Testis (tissue), 3 donors: ENCODE results near the gene FOXK2. TPM values are rescaled to one million over a fixed set of nuclear protein-coding genes. Genes with fewer than 3 reads are reported as not detected.

Experiments
- DNase-seq: peaks from one replicate; pipeline ENCODE4 v3.0.0-alpha.2; 2019
- H3K27ac ChIP-seq, 2 donors: fragments of 200-600 bp; sonication (generic); one replicate each; pipeline ENCODE4 v1.5.1; 2019
- H3K27me3 ChIP-seq: fragments of 200-600 bp; sonication (generic); one replicate; pipeline ENCODE4 v1.5.1; 2019
- H3K36me3 ChIP-seq: fragments of 200-600 bp; sonication (generic); one replicate; pipeline ENCODE4 v1.5.1; 2017; ENCODE audit warnings: low read depth; ENCODE audit errors: missing control alignments
- H3K4me1 ChIP-seq: fragments of 200-600 bp; sonication (generic); one replicate; pipeline ENCODE4 v1.5.1; 2019
- H3K4me3 ChIP-seq, 2 donors: fragments of 200-600 bp; sonication (generic); one replicate each; pipeline ENCODE4 v1.5.1; 2017 to 2019
- H3K9me3 ChIP-seq: fragments of 200-600 bp; sonication (generic); one replicate; pipeline ENCODE4 v1.5.1; 2017
- POLR2A ChIP-seq: fragments of 450-650 bp; IDR thresholded peaks from one replicate; pipeline ENCODE4 v1.6.1; 2017; ENCODE audit warnings: antibody characterized with exemption, mild to moderate bottlenecking, moderate library complexity
- WGBS, 2 donors: methylation state at CpG; one replicate each; pipeline ENCODE4 v1.1.5; 2018; 5-methylcytosine and 5-hydroxymethylcytosine counted together
- intact Hi-C: fragments of 100-400 bp; cut with DNase I; formaldehyde crosslinking; loops from one replicate; pipeline ENCODE4 v1.15.1; 2023; ENCODE audit warnings: low total_unique reads
- polyA plus RNA-seq: library from polyadenylated mRNA; stranded (reverse); fragments of 350-450 nt; fragmentation: Illumina TruSeq; extraction: RNeasy Lipid Tissue Mini Kit (QIAGEN cat#74804); gene quantifications from one replicate; pipeline ENCODE4 v1.2.3, GENCODE V29; 2014; ENCODE audit warnings: low read depth, low replicate concordance; ENCODE audit not compliant: insufficient read depth
- total RNA-seq, 2 donors: library from RNA; depleted of rRNA; stranded (reverse); fragments of >200 nt; gene quantifications; one replicate each; pipeline ENCODE4 v1.2.3, GENCODE V29; 2016
- TF ChIP-seq, protein P1 (sequence below), 3 experiments: fragments of 450-650 bp in 2 of 3; fragments of 200-600 bp in 1 of 3; sonication (generic) in 1 of 3; IDR thresholded peaks; one replicate each; pipeline ENCODE4 v1.5.1; 2016 to 2019; ENCODE audit warnings: antibody characterized with exemption in 3 of 3, mild to moderate bottlenecking in 2 of 3, moderate library complexity in 1 of 3

The FOXK2 gene
- total and polyA plus RNA-seq, 3 donors from 2014 or later = 85.8 to 95.1 (median 94.3) TPM

DNA sequence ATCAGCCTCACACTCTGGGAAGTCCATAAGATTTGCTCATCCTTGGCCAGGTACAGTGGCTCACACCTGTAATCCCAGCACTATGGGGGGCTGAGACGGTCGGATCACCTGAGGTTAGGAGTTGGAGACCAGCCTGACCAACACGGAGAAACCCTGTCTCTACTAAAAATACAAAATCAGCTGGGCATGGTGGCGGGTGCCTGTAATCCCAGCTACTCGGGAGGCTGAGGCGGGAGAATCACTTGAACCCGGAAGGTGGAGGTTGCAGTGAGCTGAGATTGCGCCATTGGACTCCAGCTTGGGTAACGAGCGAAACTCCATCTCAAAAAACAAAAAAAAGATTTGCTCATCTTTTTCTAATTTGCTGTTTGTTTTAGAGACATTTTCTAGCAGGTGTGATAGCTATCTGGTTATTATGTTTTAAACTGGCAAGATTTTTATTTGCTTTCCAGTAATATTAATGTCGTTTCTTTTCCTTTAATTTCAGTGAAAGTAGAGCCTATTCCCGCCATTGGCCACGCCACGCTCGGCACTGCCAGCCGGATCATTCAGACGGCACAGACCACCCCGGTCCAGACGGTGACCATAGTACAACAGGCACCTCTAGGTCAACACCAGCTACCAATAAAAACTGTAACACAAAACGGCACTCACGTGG lies 67.2 kb downstream of the FOXK2 start:
- H3K4me3 ChIP-seq = no peak overlapping the region
- no peaks in the 10 kb centered on the region for H3K27me3 ChIP-seq
- no peak overlapping the region for H3K27ac ChIP-seq
- peaks cover under 1% of the 10 kb centered on the region for H3K4me1 ChIP-seq
- 72 to 85% methylated on average over 21 of the region's 21 CpGs for WGBS, 2 donors
- H3K9me3 ChIP-seq = no peaks in the 10 kb centered on the region
- intact Hi-C loops = no loop called here
- TF ChIP-seq, protein P1, sequence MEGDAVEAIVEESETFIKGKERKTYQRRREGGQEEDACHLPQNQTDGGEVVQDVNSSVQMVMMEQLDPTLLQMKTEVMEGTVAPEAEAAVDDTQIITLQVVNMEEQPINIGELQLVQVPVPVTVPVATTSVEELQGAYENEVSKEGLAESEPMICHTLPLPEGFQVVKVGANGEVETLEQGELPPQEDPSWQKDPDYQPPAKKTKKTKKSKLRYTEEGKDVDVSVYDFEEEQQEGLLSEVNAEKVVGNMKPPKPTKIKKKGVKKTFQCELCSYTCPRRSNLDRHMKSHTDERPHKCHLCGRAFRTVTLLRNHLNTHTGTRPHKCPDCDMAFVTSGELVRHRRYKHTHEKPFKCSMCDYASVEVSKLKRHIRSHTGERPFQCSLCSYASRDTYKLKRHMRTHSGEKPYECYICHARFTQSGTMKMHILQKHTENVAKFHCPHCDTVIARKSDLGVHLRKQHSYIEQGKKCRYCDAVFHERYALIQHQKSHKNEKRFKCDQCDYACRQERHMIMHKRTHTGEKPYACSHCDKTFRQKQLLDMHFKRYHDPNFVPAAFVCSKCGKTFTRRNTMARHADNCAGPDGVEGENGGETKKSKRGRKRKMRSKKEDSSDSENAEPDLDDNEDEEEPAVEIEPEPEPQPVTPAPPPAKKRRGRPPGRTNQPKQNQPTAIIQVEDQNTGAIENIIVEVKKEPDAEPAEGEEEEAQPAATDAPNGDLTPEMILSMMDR (IDR thresholded peaks at IDR 0.05) = no peak
- no peak for TF ChIP-seq POLR2A
- H3K36me3 ChIP-seq = no peaks in the 10 kb centered on the region
- DNase-seq = no peak

DNA sequence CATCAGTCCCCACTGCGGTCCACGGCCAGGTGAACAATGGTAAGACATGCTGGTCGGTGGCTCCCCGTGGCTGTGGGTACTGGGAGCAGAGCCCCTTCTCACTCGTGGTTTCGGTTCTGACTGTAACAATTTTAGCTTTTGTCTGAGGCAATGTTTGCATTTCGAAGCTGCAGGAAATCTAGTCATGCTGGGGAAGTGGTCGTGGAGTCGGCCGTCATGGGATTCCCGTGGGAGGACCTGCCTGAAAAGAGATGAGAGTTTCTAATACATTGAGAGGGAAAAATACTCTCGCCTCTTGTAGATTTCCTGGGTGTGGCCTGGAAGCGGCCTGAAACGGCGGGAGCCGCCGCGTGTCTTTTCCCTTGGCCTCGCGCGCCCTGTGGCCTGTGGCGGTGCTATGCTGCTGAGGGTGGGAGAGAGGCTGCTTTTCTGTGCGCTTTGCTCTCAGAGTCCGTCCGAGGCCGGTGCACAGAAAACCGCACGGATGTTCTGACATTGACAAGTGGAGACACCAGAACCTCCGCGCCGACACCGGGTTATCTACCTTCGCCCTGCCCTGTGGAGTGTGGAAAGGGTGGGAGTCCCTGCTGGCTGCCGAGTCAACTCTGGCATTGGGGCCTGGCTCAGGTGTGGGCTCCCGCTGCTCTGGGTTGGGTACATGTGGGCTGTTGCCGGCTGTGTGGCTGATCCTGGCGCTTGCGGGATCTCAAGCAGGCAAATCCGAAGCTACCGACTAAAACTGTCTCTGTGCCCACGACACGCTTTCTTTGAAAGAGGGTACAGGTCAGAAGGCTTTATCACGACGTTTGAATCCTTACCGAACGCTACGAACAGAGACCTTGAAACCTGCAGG lies 67.9 kb downstream of the FOXK2 start:
- Histone ChIP-seq H3K27me3 (no peaks in the 10 kb centered on the region), H3K4me1 (peaks cover 8% of the 10 kb centered on the region), H3K4me3 (no peak overlapping the region), H3K27ac (no peak overlapping the region), H3K9me3 (no peaks in the 10 kb centered on the region), H3K36me3 (no peaks in the 10 kb centered on the region)
- no peak for DNase-seq
- intact Hi-C loops = no loop called here
- no peak for TF ChIP-seq POLR2A
- TF ChIP-seq, protein P1 (IDR thresholded peaks at IDR 0.05) = no peak
- 79 to 80% methylated on average over 36 to 47 of the region's 47 CpGs for WGBS, 2 donors

DNA sequence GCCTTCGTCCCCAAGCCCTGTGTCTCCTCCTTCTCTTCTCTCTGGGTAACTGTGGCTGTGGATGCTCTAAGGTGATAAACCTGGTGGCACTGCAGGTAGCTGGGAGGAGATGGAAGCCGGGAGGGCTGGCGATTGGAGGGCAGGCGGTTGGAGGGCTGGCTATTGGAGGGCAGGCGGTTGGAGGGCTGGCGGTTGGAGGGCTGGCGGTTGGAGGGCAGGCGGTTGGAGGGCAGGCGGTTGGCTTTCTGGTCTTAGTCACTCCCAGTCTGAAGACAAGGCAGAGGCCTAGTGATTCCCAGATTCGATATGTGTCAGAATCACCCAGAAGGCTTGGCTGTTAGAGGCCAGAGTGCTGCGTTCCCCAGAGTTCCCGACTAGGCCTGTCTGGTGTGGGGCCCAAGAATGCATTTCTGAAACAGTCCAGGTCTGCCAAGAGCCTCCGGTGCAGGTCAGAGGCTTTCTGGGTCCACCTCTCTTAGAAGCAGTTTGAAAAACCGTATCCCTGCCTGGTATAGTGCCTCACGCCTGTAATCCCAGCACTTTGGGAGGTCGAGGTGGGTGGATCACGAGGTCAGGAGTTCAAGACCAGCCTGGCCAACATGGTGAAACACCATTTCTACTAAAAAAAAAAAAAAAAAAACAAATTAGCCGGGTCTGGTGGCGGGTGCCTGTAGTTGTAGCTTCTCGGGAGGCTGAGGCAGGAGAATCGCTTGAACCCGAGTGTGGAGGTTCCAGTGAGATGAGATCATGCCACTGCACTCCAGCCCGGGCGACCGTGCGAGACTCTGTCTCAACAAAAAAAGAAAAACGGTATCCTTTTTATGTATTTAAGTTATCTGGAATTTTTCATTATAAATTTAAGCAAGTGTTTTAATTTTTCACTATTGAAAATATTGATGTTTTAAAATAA lies 69.0 kb downstream of the FOXK2 start:
- Histone ChIP-seq H3K36me3 (no peaks in the 10 kb centered on the region), H3K27ac (no peak overlapping the region), H3K27me3 (no peaks in the 10 kb centered on the region), H3K4me1 (peaks cover 15% of the 10 kb centered on the region), H3K9me3 (no peaks in the 10 kb centered on the region), H3K4me3 (no peak overlapping the region)
- intact Hi-C loops = no loop called here
- TF ChIP-seq, protein P1 (IDR thresholded peaks at IDR 0.05) = no peak
- no peak for TF ChIP-seq POLR2A
- no peak for DNase-seq
- WGBS, 2 donors = 83% methylated on average over 27 of the region's 27 CpGs

DNA sequence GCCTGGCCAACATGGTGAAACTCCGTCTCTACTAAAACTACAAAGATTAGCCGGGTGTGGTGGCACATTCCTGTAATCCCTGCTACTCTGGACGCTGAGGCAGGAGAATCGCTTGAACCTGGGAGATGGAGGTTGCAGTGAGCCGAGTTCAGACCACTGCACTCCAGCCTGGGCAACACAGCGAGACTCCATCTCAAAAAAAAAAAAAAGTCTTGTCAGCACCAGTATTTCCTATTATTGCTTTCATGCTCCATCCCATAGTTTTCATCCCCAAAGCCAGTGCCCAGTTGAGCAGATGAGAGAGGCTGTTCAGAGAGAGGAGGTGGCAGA lies 70.3 kb downstream of the FOXK2 start:
- no peak for DNase-seq
- intact Hi-C loops = no loop called here
- no peak overlapping the region for H3K27ac ChIP-seq
- no peaks in the 10 kb centered on the region for H3K9me3 ChIP-seq
- H3K36me3 ChIP-seq = no peaks in the 10 kb centered on the region
- peaks cover 21% of the 10 kb centered on the region for H3K4me1 ChIP-seq
- H3K4me3 ChIP-seq = no peak overlapping the region
- 76 to 82% methylated on average over 5 to 6 of the region's 6 CpGs for WGBS, 2 donors
- TF ChIP-seq, protein P1 (IDR thresholded peaks at IDR 0.05) = no peak
- no peak for TF ChIP-seq POLR2A
- no peaks in the 10 kb centered on the region for H3K27me3 ChIP-seq
